SIG-M5 treated with dmso at 0.1 percent for 504 hours (cell line): Measurements from ENCODE around the gene ACTN2.

ENCODE experiments used
- DNase-seq: peaks from one replicate; lab custom pipeline; 2025; ENCODE audit not compliant: unreplicated experiment; lab: John Stamatoyannopoulos, UW

ACTN2 gene

DNA sequence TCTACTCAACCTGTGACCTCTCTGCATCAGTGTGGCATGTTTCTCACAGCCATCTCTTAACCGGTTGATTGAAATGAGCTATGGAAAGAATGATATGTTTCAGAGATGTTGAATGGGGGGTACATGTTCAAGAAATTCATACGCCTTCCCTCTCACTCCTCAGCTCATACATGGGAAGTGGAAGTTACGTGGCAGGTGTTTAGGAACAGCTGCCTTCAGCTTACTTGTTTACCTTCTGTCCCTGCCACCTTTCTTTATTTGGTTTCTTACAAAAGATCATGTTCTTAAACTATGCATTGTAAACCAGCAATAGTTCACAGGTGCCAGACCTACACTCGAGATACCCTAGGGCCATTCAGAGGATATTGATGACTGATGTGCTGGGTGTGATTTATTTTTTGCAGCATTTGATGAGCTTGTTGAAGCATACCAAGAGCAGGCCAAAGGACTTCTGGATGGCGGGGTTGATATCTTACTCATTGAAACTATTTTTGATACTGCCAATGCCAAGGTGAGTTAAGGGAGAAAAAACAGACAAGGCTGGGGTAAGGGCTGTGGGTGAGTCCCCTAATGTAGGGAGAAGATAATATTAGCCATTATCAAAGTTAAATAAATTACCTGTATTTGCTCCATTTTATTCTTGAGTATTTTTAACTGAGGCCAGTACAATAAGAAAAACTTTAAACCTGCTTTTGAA lies 126.2 kb downstream of the ACTN2 start:
- DNase-seq = no peak
